ENCODE measurements around the gene WSCD2.
A peak's percentile ranks its signal among the peaks of the same experiment; 100 is the strongest.
"Not testable (repeated sequence)": the region's sequence is repeated elsewhere in the genome, so short reads cannot be mapped to it uniquely, and the experiment has no call there.

The WSCD2 gene

DNA sequence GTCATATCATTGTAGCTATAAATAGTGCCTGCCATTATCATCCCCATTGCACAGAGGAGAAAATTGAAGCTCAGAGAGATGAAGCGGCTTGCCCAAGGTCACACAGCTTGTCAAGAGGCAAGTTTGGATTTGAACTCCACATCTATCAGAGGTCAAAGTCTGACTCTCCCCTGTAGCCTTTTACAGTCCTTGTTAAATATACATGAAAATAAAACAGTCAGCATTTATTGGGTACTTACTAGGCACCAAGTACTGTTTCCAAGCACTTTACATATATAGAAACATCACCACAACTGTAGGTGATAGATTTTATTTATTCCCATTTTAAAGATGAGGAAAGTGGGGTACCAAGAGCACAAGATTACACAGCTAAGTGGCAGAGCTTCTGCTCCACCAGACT is 67.2 kb downstream of the WSCD2 start:
- DNase-seq (ENCODE audit: low read depth in 2 of 2), result no peak

DNA sequence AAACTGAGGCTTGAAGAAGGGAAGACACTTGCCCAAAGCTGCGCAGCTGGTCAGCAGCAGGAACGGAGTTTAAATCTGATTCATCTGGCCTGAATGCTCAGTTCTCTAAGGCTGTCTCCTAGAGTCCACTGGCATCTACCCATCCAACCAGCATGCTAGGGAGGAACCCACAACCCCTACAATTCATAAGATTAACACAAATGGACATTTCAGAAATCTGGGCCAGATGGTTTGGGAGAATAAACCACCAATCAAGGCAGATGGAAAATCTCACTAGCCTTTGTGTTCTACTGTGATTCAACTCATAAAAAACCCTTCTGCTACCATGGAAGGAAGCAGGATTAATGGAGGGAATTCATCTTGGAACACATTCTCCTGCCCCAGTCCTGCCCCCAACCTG is 67.8 kb downstream of the WSCD2 start:
- DNase-seq (ENCODE audit: low read depth in 2 of 2), result no peak

DNA sequence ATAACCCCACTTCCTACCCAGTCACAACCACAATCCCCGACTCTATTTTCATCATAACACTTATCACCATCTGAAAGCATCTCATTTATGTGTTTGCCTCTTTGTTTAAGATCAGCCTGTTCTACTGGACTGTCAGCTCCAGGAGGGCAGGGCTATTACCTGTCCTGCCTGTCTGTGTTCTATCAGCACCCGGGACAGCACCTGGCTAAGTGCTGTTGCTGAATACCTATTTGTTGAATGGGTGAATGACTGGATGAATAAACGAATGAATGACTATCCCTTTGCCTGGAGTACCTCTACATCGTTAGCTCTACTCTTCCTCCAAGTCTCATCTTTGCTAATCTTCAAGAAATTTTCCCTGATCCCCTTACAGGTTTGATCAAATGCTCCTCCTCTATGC is 69.0 kb downstream of the WSCD2 start:
- no peak for DNase-seq (ENCODE audit: low read depth in 2 of 2)

DNA sequence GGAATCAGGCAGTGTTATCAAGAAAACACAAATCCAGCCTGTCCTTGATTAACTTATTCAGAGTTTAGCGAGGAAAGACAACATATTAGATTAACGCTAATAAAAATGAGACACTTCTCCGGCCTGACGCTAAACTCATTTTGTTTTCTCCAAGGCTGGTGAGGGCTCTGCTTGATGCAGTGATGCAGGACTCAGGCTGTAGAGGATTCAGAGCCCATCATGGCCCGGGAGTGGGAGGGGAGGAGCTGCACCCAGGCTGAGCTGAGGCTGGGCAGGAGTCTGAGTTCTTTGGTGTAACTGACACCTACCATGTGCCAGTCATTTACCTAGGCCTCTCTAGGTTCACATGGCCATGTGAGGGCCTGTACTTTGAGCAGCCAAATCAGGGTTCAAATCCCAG is 70.0 kb downstream of the WSCD2 start:
- no peak for DNase-seq (ENCODE audit: low read depth in 2 of 2)

DNA sequence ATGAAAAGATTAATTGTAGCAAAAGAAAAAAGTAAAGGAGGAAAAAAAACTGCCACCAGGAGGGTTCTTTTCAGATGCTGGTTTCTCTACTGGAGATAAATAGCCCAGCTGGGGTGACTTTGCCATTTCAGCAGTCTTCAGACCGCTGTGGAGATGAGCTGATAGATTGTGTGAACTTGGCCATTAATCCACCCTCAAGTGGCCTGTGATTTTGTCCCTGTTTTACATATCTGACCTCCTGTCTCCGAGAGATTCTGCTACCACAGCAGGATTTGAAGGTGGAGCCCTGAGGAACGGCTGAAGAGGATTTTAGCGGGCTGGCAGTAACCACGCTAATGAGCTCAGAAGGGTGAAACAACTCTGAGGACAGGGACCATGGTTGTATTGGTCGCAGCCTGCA is 72.7 kb downstream of the WSCD2 start:
- no peak for DNase-seq (ENCODE audit: low read depth in 2 of 2)

DNA sequence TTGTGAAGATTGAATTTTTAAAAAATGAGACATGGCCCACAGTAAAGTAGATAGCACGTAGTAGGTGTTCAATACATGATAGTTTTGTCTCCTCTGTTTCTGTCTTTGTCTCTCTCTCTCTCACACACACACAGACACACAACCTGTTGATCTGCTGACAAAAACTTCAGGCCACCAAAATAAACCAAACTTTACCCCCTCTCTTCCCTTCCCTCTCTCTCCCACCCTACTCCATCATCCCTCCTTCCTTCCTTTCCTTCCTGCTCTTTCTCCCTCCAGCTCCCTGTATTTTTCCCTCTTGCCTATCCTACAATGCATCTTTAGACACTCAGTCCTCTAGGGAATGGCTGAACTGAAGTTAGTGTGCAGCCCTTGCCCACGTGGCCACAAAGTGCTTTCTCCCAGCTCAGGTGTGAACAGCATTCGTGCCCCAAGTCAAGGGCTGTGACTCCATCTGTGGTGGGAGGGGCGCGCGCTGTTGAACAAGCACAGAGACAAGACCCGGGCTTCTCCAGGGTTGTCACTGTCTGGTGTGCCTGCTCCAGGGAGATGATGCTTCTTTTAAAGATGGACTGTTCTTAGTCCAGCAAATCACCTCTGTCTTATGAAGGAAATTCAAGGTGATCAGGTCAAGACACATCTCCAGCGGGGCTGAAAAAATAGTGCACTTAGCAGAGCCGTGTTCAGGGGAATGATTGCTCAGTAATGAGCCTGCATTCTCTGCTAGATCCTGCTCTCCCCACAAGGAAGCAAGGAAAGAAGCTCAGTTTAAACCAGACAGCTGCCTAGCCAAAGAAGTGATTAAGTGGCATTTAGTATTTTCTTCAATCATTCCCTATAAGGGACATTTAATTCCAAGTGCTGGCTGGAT is 75.3 kb downstream of the WSCD2 start:
- no peak for DNase-seq (ENCODE audit: low read depth in 2 of 2)

DNA sequence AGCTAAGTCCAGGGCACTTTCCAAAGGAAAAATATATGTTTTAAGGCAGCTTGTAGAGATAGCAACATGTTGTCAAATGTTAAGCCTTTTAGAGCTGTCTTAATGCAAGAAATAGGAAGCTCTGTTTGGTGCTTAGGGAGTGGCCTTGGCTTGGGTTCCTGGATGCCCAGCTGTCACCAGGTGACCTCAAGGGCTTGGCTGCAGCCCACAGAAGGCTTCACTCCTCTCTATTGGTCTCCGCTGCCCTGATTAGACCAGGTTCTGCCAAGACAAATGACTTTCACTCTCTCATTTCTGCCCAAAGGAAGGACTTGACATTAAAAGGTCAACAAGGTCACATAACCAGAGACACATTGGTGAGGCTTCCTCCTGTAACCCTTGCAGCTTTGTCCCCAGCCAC is 76.8 kb downstream of the WSCD2 start:
- DNase-seq (ENCODE audit: low read depth in 2 of 2), result no peak

DNA sequence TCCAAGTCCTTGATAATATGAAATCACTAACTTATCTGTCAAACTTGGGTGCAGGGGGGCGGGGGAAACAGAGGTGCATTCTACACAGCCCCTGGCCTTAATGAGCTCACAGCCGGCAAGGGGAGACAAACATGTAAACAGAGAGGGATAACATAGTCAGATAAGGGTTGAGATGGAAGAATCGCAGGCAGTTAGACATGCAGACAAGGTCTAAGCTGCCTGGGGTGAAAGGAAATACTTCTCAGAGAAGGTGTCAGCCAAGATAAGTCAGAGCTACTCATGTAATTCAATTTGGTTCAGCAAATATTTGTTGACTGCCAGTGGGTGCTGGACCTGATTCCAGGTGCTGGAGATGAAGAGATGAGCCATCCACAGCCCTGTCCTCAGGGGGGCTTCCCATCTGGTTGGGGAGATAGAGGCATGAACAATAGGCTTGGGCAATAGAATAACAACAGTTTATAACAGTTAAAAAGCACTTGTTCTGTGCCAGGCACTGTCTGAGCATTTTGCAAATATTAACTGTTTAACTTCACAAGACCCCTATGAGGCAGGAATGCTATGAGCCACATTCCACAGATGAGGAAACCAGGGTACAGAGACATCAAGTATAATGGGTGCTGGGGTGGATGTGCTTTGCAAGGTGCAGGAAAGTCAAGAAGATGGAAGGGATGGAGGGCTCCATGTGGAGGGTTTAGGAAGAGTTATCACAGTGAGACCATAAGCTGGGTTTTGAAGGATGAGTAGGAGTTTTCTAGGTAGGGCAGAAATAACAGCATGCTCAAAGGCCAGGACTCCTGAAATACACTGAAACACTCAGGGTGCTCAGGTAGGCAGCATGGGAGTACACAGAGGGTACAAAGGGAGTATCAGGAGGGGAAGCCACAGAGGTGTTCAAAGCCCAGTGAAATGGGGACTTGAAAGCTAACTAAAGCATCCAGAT is 79.0 kb downstream of the WSCD2 start:
- no peak for DNase-seq (ENCODE audit: low read depth in 2 of 2)

DNA sequence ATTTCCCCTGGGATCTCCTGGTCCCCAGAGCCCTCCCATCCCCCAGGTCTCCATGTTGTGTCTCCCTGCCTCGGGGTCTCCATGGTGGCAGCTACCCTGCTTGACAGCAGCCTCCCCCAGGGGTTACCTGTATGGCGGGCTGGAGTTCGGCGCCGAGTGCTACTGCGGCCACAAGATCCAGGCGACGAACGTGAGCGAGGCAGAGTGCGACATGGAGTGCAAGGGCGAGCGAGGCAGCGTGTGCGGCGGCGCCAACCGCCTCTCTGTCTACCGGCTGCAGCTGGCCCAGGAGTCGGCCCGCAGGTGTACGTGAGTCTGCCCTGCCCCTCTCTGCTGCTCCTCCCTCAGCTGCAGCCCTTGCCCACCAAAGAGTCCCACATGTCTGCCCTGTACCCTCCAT is 80.9 kb downstream of the WSCD2 start:
- DNase-seq (ENCODE audit: low read depth in 2 of 2), result no peak

DNA sequence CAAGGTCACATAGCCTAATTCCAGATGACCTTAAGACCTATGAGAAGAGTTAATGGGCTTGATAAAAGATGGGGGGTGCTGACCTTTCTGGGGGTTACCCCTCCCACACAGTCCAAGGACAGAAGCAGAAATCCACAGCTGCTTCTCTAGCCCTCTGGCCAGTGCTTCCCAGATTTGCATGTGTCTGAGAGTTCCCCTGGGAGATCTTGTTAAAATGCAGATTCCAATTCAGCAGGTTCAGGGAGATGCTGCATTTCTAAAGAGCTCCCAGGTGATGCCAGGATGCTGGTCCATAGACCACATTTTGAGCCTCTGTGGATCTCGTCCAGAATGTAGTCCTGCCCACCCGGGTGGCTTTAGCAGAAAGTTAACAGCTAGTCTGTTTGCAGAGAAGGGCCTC is 82.1 kb downstream of the WSCD2 start:
- DNase-seq (ENCODE audit: low read depth in 2 of 2), result no peak

DNA sequence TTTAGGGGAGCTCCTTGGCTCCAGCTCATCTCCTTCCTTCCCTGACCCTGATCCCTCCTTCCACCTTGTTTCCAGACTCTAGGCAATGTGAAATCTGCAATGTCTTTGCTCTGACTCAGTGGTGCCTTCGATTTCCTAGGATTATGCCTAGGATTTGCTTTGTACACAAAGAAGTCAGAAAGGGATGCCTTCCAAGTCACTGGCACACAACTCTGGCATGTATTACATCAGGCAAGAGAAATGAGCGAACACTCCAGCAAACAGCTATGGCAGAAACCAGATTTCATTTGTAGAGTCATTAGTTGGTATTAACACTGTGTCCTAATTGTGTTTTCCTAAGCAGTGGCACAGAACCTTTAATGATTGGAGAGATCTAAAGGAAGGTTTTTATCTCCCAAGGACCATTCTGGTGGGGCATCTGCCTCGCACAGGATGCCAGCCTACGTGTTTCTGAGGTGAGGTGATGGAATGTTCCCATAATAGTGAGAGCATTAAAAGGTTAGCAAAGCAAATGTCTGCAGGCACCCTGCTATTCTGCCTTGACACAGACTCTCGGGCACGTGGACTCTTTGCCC is 84.9 kb downstream of the WSCD2 start:
- DNase-seq (ENCODE audit: low read depth in 2 of 2), result no peak

DNA sequence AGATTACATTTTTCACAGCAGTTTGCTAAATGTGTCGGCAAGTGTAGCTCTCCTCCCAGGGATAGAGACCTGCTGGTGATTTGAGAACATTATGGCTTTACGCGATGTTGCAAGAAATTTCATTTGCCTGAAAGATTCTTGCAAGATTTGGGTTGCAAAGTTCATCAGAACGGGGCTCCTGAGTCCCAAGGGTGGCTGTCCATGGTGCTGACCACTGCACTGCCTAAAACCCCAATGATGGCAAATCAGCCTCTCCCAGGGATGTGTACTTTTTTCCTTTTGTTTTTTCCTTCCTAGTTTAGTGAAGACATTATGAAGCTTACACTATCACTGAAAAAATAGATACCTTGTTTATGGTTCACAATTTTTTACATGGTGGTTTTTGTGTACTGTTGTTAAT is 85.4 kb downstream of the WSCD2 start:
- DNase-seq (ENCODE audit: low read depth in 2 of 2), result peak in 1 of 2 donors; percentile 6

DNA sequence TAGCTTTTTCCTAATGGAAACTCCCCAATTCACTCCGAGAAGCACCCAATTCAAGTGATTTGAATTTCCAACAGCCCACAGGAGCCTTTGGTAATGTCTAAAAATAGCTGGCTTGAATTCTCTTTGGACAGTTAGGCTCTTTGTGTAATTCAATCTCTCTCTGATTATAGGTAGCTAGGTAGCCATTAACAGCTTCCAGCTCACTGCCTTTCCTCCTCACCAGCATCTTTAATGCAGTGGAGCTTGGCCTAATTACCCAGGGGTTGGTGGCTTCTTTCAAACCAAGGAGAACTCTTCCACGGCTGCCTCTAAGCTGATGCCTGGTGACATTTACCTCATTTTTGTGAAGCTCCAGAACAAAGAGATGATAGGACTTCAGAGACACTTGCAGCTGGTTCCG is 86.4 kb downstream of the WSCD2 start:
- DNase-seq (ENCODE audit: low read depth in 2 of 2), result no peak

DNA sequence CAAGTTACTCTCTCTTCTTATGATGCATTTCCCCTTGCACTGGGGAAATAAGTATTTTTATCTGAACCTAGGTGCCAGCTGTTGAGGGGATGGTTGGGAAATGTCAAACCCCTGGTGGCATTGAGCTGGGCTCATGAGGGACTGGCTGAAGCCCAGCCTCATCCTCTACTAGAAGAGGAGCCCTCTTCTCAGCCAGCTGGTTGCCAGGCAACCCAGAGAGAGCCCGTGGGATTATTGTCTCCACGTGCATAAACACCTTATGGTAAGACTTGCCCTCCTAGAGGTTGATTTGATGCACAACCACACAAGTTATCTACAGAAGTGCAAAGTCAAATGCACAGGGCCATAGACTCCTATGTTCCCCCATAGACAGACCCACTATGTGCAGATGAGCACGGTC is 89.8 kb downstream of the WSCD2 start:
- DNase-seq (ENCODE audit: low read depth in 2 of 2), result no peak

DNA sequence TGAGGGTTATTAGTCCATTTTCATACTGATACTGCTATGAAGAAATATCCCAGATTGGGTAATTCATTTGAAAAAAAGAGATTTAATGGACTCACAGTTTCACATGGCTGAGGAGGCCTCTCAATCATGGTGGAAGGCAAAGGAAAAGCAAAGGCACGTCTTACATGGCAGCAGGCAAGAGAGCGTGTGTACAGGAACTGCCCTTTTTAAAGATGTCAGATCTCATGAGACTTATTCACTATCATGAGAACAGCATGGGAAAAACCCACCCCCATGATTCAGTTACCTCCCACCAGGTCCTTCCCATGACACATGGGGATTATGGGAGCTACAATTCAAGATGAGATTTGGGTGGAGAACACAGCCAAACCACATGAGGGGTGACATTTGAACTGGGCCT is 96.0 kb downstream of the WSCD2 start:
- not testable (repeated sequence) for DNase-seq (ENCODE audit: low read depth in 2 of 2)

DNA sequence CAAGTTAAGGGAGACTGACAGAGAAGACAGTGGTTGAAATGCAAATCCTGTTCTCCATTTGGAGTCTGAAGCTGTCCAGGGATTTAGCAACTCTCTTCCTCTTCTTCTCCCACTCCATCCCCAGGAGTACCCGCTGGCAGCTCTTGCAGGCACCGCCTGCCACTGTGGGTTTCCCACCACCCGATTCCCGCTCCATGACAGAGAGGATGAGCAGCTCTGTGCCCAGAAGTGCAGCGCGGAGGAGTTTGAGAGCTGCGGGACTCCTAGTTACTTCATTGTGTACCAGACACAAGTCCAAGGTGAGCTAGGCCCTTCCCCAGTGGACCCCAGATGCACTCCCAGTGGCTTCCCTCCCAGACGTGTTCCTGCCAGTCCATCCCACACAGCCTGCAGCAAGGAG is 97.8 kb downstream of the WSCD2 start:
- DNase-seq (ENCODE audit: low read depth in 2 of 2), result no peak

DNA sequence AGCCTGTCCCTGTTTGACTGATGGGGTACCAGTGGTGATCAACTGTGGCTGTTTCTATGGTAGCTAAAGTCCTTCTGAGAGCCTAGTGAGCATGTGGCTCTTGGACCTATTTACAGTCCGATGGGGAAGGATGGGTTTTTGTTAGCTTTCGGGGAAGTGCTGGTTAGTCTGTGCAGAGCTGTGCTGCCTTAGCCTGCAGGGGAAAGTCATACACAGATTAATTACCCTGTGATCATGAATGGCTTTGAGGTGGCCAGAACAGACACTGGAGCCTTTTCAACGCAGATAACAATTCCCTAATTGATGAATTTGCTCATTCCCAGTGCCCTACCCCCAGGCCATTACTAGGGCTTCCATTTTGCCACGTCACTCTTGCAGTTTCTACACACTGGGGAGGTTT is 99.7 kb downstream of the WSCD2 start:
- no peak for DNase-seq (ENCODE audit: low read depth in 2 of 2)

DNA sequence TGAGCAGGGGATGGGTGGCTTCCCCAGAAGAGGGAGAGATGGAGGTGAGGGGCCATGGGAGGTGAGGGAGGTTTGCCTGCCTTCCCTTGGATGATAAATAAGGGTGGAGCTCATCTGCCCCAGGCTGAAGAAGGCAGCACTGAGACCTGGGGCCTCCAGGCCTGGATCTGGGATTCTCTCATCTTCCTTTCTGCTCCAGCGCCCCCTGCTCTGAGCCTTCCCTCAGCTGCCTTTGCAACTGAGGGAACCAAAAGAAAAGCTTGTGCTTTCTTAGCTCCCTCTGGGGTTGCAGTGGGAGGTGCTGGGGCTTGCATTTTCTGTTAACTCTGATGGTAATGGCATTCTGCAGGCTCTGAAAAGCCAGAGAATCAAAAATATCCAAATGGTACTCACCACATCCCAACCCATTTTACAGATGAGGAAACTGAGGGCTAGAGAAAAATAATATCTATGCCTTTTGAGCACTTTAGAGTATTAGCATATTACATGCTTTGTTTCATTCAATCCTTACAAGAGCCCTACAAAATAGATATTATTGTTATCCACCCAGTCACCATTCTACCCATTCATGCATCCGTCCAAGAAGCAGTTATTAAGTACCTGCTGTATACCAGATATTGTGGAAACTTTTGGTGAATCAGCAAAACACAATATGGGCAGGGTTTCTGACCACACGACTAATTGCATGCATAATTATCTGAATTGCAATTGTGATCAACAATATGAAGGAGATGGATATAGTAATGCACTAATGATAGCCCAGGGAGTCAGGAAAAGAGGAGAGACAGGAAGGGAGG is 102.2 kb downstream of the WSCD2 start:
- DNase-seq (ENCODE audit: low read depth in 2 of 2), result no peak

DNA sequence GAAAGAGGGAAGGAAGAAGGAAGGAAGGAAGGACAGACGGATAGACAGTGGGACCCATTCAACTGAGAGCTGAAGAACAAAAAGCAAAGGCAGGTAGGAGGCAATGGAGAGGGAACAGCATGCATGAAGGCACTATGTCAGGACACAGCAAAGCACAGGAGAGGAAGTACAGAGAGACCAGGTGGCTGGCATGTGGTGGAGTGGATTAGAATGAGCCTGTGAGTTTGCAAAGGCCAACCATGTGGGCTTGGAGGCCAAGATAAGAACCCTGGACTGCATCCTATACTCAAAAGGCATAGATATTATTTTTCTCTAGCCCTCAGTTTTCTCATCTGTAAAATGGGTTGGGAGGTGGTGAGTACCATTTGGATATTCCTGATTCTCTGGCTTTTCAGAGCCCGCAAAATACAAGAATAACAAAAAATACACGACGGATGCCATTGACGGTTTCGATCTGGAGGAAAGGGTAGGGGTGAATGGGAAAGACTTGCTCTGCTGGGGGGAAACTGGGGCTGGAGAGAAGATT is 102.9 kb downstream of the WSCD2 start:
- DNase-seq (ENCODE audit: low read depth in 2 of 2), result no peak

DNA sequence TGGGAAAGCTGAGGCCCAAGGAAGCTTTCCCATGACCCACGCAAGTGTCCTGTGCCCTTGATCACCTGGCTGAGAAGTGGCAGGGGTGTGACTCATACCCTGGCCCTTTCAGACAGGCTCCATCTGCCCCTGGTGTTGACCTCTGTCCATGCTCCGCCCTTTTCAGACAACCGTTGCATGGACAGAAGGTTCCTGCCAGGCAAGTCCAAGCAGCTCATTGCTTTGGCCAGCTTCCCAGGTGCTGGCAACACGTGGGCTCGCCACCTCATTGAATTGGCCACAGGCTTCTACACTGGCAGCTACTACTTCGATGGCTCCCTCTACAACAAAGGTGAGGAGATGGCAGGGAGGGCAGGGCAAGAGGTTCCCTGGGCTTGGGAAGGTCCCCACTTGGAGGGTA is 103.5 kb downstream of the WSCD2 start:
- no peak for DNase-seq (ENCODE audit: low read depth in 2 of 2)

DNA sequence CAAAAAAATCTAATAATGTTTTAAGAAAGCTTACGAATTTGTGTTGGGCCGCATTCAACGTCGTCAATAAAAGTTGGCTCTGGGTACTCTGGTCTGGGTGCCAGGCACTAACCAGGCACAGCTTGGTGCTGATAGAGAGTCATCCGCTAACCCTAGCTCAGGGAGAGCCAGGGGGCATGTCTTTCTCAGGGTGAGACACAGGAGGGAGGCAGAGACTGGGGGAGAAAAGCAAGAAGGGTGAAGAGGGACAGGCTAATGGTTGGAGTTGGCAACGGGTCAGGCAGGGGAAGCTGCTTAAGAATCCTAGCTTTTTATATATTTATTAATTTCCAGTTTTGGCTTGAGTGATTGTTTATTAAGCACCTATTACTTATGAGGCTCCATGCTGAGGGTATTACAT is 105.1 kb downstream of the WSCD2 start:
- DNase-seq (ENCODE audit: low read depth in 2 of 2), result no peak

All from activated CD4-positive, alpha-beta T cell treated with anti-CD3 and anti-CD28 coated beads for 24 hours (primary cell).